GM23248 (cell line): ENCODE measurements around the gene HSD17B11.

Experiments
- EZH2 ChIP-seq: fragments of 200-600 bp; sonication (generic); IDR thresholded peaks from 2 replicates; pipeline ENCODE4 v1.6.1; 2018; ENCODE audit warnings: antibody characterized with exemption, mild to moderate bottlenecking; ENCODE audit not compliant: insufficient read depth, poor library complexity, severe bottlenecking
- EZH2phosphoT487 ChIP-seq: fragments of 200-600 bp; sonication (generic); IDR thresholded peaks from 2 replicates; pipeline ENCODE4 v1.6.1; 2018; ENCODE audit warnings: antibody characterized with exemption, moderate library complexity, mild to moderate bottlenecking, low read depth; ENCODE audit not compliant: insufficient read depth

DNA sequence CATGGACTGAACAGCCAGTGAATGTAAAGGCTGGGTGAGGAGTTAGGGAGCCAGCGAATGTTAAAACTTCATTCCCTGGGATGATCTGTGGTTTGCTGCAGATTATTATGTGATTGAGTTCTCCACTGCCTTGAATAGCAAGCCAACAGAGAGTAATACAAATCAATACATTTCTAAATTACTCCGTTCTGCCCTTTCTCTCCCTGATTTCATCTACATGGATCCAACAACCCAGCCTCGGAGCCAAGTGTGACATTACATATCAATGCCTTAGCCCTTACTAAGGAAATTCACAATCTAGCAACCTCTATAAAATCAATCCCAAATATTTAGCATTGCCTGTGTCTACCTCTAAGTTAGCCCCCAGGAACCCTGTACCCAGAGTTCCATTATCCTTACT lies 79.3 kb downstream of the HSD17B11 start:
- TF ChIP-seq EZH2phosphoT487 = no peak
- no peak for TF ChIP-seq EZH2
